ENCODE measurements around the gene NBPF15. TPM values are rescaled to one million over a fixed set of nuclear protein-coding genes. Genes with fewer than 3 reads are reported as not detected.
"Not testable (repeated sequence)": the region's sequence is repeated elsewhere in the genome, so short reads cannot be mapped to it uniquely, and the experiment has no call there.

The NBPF15 gene, protein sequence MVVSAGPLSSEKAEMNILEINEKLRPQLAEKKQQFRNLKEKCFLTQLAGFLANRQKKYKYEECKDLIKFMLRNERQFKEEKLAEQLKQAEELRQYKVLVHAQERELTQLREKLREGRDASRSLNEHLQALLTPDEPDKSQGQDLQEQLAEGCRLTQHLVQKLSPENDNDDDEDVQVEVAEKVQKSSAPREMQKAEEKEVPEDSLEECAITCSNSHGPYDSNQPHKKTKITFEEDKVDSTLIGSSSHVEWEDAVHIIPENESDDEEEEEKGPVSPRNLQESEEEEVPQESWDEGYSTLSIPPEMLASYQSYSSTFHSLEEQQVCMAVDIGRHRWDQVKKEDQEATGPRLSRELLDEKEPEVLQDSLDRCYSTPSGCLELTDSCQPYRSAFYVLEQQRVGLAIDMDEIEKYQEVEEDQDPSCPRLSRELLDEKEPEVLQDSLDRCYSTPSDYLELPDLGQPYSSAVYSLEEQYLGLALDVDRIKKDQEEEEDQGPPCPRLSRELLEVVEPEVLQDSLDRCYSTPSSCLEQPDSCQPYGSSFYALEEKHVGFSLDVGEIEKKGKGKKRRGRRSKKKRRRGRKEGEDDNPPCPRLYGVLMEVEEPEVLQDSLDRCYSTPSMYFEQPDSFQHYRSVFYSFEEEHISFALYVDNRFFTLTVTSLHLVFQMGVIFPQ
- total RNA-seq (10 to 100 TPM; 43.8 to 66.0 TPM), polyA plus RNA-seq (10 to 100 TPM; 23.0 to 23.3 TPM)
- long read RNA-seq, donor 1, partial matches to known transcripts = 11 of 37 reads
- long read RNA-seq, donor 1, other reads (novel, unspliced or antisense) = 26 of 37 reads
- long read RNA-seq, donor 2, partial matches to known transcripts = 7 of 35 reads
- long read RNA-seq, donor 2, other reads (novel, unspliced or antisense) = 28 of 35 reads

DNA sequence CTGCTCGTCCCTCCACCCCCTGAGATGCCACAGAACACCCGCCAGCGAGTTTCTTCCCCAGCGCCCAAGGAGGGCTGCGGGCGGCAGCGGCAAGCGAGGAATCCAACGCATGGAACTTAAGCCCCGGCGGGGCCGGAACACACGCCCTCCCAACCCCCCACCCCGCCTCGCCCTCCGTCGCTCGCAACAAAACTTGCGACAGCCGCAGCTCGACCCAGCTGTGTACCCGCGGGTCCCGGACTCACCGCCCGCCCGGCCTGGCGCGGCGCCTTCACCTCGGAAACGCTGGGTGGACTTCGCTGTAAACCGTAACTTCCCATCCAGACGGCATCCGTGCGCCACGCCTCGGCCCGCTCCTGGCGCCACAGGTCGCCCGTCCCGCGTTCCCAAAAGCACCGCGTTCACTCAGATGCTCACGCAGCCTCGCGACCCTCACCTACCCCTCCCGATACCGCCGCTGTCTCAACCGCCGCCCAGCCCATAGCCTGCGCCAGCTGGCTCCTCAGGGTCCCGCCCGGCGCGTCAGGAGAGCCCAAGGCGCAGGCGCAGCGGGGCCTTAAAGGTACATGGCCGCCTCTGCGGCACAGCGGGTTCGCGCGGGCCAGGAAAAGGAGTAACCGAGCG is at the start of gene NBPF15:
Gene NBPF15 (minus strand): TSS at position 534 of the 624 bp plus-strand sequence. CDS start 21,666 bp downstream, outside the sequence.
- H3K4me3 ChIP-seq (ENCODE audit: low read length in 2 of 2) = peak within 1 kb of the TSS in 1 of 2 donors; percentile 12
- 0 to 1% methylated on average over 40 to 69 of the region's 71 CpGs for WGBS, 2 donors
- DNase-seq (peak; percentile 84 to 90), ATAC-seq (ENCODE audit: low FRiP score) (peak; percentile 97)
- H3K4me1 ChIP-seq (ENCODE audit: control insufficient read depth in 1 of 2, insufficient read depth in 2 of 2, low read length in 2 of 2); H3K36me3 ChIP-seq (ENCODE audit: control insufficient read depth in 1 of 2, insufficient read depth in 2 of 2, low read length in 1 of 2); H3K27ac ChIP-seq (ENCODE audit: low read depth in 1 of 2, low read length in 2 of 2); intact Hi-C loops (cut with DNase I); H3K27me3 ChIP-seq (ENCODE audit: control insufficient read depth in 1 of 2, insufficient read depth in 2 of 2, low read length in 1 of 2); H3K9me3 ChIP-seq (ENCODE audit: control insufficient read depth, low read length): not testable (repeated sequence)

DNA sequence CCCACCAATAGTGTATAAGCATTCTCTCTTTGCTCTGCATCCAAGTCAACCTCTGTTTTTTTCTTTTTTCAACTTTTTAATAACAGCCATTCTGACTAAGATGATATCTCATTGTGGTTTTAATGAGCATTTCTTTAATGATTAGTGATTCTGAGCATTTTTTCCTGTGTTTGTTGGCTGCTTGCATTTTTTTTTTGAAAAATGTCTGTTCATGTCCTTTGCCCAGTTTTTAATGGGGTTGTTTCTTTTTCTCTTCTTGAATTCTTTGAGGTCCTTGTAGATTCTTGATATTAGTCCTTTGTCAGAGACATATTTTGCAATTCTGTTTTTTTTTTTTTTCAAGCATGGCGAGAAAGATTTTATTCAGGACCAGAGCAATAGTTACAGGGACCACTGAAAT is 35.0 kb upstream of the NBPF15 start:
- H3K27ac ChIP-seq (ENCODE audit: low read depth in 1 of 2, low read length in 2 of 2); H3K4me1 ChIP-seq (ENCODE audit: control insufficient read depth in 1 of 2, insufficient read depth in 2 of 2, low read length in 2 of 2); intact Hi-C loops (cut with DNase I); H3K36me3 ChIP-seq (ENCODE audit: control insufficient read depth in 1 of 2, insufficient read depth in 2 of 2, low read length in 1 of 2); DNase-seq; H3K9me3 ChIP-seq (ENCODE audit: control insufficient read depth, low read length); H3K4me3 ChIP-seq (ENCODE audit: low read length in 2 of 2); H3K27me3 ChIP-seq (ENCODE audit: control insufficient read depth in 1 of 2, insufficient read depth in 2 of 2, low read length in 1 of 2); ATAC-seq (ENCODE audit: low FRiP score): not testable (repeated sequence)
- WGBS, 2 donors = 94 to 96% methylated on average over 1 of the region's 1 CpG

DNA sequence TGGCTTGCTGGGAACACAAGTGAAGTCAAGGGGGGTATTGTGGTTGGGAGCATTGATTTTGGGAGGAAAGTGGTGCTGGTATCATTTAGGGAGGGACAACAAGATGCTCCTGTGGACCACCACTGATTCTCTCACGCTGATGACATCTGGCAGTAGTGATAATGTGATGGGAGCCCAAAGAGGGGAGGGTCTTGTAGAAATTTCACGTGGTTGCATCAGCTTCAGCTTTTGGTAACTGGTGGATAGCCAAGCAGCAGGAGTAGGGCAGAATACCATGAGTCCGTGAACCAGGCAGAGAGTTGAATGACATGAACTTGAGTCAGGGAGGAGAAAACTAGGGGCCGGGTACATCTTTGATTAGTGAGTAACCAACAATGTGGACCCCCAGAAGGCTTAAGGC is 32.7 kb upstream of the NBPF15 start:
- H3K36me3 ChIP-seq (ENCODE audit: control insufficient read depth in 1 of 2, insufficient read depth in 2 of 2, low read length in 1 of 2); H3K9me3 ChIP-seq (ENCODE audit: control insufficient read depth, low read length); DNase-seq; H3K27ac ChIP-seq (ENCODE audit: low read depth in 1 of 2, low read length in 2 of 2); H3K27me3 ChIP-seq (ENCODE audit: control insufficient read depth in 1 of 2, insufficient read depth in 2 of 2, low read length in 1 of 2); intact Hi-C loops (cut with DNase I); H3K4me3 ChIP-seq (ENCODE audit: low read length in 2 of 2); ATAC-seq (ENCODE audit: low FRiP score); H3K4me1 ChIP-seq (ENCODE audit: control insufficient read depth in 1 of 2, insufficient read depth in 2 of 2, low read length in 2 of 2): not testable (repeated sequence)
- WGBS, 2 donors = 60 to 72% methylated on average over 3 to 4 of the region's 4 CpGs

DNA sequence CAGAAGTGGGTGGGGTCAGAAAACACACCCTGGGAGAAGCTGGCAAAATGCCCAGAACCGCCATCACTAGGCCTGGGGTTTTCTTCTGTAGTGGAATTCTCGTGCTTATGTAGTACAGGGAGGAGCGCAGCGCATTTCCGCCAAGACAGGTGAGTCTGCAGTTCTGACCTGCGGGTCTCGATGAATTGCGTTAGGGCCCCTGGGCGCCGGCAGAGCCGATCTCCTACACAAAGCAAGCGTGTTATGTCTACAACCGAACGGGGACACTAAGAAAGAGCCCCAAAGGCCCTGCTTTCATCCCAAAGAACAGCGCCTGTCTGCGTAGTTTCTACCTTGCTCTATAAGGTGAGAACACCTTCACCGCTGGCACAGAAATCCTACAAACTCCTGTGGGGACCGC is 28.9 kb upstream of the NBPF15 start:
- H3K27me3 ChIP-seq (ENCODE audit: control insufficient read depth in 1 of 2, insufficient read depth in 2 of 2, low read length in 1 of 2); ATAC-seq (ENCODE audit: low FRiP score); intact Hi-C loops (cut with DNase I); H3K4me3 ChIP-seq (ENCODE audit: low read length in 2 of 2); DNase-seq; H3K4me1 ChIP-seq (ENCODE audit: control insufficient read depth in 1 of 2, insufficient read depth in 2 of 2, low read length in 2 of 2); H3K9me3 ChIP-seq (ENCODE audit: control insufficient read depth, low read length); H3K27ac ChIP-seq (ENCODE audit: low read depth in 1 of 2, low read length in 2 of 2); H3K36me3 ChIP-seq (ENCODE audit: control insufficient read depth in 1 of 2, insufficient read depth in 2 of 2, low read length in 1 of 2): not testable (repeated sequence)
- WGBS, 2 donors = 17 to 18% methylated on average over 10 to 17 of the region's 18 CpGs

DNA sequence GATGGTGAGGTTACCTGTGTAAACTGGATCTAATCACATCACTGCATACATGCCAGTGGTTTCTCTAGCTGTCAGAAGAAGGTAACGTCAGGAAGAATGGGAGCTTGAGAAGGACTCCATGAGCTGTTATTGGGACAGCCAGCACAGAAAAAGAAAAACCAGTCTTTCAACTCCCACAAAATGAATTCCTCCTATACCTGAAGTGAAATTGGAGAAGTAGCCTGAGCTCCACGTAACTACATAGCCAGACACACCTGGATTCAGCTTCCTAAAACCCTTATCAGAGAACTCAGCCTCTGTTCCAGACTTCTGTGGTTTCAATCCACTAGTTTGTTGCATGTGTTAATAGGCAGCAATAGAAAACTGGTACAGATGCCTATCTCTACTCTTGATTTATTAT is 25.5 kb upstream of the NBPF15 start:
- H3K9me3 ChIP-seq (ENCODE audit: control insufficient read depth, low read length); H3K36me3 ChIP-seq (ENCODE audit: control insufficient read depth in 1 of 2, insufficient read depth in 2 of 2, low read length in 1 of 2); DNase-seq; intact Hi-C loops (cut with DNase I); ATAC-seq (ENCODE audit: low FRiP score); H3K27me3 ChIP-seq (ENCODE audit: control insufficient read depth in 1 of 2, insufficient read depth in 2 of 2, low read length in 1 of 2); H3K4me3 ChIP-seq (ENCODE audit: low read length in 2 of 2); H3K27ac ChIP-seq (ENCODE audit: low read depth in 1 of 2, low read length in 2 of 2); H3K4me1 ChIP-seq (ENCODE audit: control insufficient read depth in 1 of 2, insufficient read depth in 2 of 2, low read length in 2 of 2): not testable (repeated sequence)
- WGBS, 2 donors = 74 to 84% methylated on average over 2 of the region's 2 CpGs

DNA sequence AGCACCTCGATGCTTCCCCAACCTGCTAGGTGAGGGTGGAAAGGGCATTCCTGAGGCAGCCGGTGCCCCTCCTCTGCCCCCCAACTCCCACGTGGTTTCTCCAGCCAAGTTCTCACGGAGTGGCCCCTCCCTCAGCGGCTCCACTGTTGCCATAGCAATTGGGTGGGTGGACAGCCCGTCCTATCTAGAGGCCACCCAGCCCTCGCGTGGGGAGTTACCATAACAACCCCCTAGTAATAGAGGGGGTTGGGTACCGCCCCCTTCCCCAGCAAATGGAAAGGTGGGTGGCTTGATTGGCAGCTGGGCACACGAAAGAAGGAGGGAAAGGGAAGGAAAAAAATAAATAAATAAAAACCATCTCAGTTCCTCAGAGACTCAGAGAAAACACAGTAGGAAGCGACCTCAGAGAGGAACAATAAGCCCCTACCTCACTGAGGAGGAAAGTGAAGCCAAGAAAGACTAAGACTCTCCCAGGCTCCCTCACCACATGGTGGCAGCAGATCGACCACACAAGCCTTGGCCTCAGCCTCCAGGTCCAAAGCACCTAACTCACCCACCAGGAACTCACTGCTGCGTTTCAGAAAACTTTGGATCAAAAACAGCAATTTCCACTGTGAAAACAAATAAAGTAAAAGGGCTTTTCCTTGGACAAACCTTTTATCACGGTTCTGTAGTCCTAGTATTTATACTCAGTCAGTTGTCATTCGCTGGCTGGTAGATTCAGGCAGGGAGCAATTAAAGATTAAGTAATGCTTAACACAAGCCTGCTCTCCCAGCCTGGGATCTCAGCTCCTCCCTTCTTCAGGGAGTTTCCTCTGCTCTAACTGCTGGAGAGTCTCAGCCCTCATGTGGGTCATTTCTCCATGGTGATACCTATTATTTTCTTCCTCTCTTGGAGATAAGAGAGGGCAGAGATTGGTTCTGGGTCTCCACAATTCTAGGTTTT is 23.9 kb upstream of the NBPF15 start:
- DNase-seq; ATAC-seq (ENCODE audit: low FRiP score); H3K36me3 ChIP-seq (ENCODE audit: control insufficient read depth in 1 of 2, insufficient read depth in 2 of 2, low read length in 1 of 2); H3K9me3 ChIP-seq (ENCODE audit: control insufficient read depth, low read length); H3K4me1 ChIP-seq (ENCODE audit: control insufficient read depth in 1 of 2, insufficient read depth in 2 of 2, low read length in 2 of 2); H3K27ac ChIP-seq (ENCODE audit: low read depth in 1 of 2, low read length in 2 of 2); H3K4me3 ChIP-seq (ENCODE audit: low read length in 2 of 2); intact Hi-C loops (cut with DNase I); H3K27me3 ChIP-seq (ENCODE audit: control insufficient read depth in 1 of 2, insufficient read depth in 2 of 2, low read length in 1 of 2): not testable (repeated sequence)
- WGBS, 2 donors = 5 to 17% methylated on average over 3 to 6 of the region's 15 CpGs

DNA sequence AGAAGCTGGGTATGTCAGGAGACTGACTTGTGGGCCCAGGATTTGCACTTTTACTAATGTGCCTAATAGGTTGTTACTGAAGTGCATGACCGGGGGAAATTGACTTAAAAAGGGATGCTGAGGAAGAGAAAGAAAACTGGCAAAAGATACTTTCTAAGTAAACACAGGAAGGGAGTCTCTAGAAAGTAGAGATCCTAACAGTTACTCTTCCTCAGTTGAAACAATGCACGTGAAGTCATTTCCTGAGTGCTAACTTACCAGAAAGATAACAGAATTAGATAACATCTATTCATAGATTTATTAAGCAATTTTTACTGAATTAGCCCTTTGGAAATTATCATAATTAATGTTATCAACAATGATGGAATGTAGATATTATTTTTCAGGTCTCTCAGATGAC is 12.4 kb upstream of the NBPF15 start:
- H3K4me1 ChIP-seq (ENCODE audit: control insufficient read depth in 1 of 2, insufficient read depth in 2 of 2, low read length in 2 of 2); DNase-seq; H3K27me3 ChIP-seq (ENCODE audit: control insufficient read depth in 1 of 2, insufficient read depth in 2 of 2, low read length in 1 of 2); H3K4me3 ChIP-seq (ENCODE audit: low read length in 2 of 2); H3K9me3 ChIP-seq (ENCODE audit: control insufficient read depth, low read length); ATAC-seq (ENCODE audit: low FRiP score); intact Hi-C loops (cut with DNase I); H3K27ac ChIP-seq (ENCODE audit: low read depth in 1 of 2, low read length in 2 of 2); H3K36me3 ChIP-seq (ENCODE audit: control insufficient read depth in 1 of 2, insufficient read depth in 2 of 2, low read length in 1 of 2): not testable (repeated sequence)
- no CpG with 5 or more reads among the region's 2 CpGs for WGBS, 2 donors

DNA sequence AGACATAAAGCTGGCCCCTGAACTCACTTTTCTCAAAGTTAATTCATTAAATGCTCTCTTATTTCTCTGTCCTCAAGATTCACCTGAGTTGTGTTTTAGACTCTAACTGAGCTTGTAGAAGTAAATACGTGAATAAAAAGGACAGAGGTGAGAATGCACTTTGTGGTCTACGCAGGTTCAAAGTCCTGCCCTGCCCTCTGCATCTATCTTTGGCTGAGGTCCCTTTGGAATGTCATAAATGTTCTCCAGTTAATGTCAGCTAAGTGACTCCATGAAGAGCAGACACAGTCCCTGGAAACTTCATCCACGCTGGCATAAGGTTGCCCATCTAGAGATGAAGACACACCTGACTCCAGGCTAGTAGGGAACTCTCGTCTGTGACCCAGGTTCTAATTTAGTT is 10.0 kb upstream of the NBPF15 start:
- intact Hi-C loops (cut with DNase I); H3K4me3 ChIP-seq (ENCODE audit: low read length in 2 of 2); H3K9me3 ChIP-seq (ENCODE audit: control insufficient read depth, low read length); H3K27me3 ChIP-seq (ENCODE audit: control insufficient read depth in 1 of 2, insufficient read depth in 2 of 2, low read length in 1 of 2); DNase-seq; ATAC-seq (ENCODE audit: low FRiP score); H3K36me3 ChIP-seq (ENCODE audit: control insufficient read depth in 1 of 2, insufficient read depth in 2 of 2, low read length in 1 of 2); H3K4me1 ChIP-seq (ENCODE audit: control insufficient read depth in 1 of 2, insufficient read depth in 2 of 2, low read length in 2 of 2); H3K27ac ChIP-seq (ENCODE audit: low read depth in 1 of 2, low read length in 2 of 2): not testable (repeated sequence)
- WGBS, 2 donors = 73 to 83% methylated on average over 3 of the region's 4 CpGs

Measured in aorta (tissue), 5 donors.